Gastroesophageal sphincter (tissue), 4 donors: ENCODE data around the gene HDGFL2. TPM values are rescaled to one million over a fixed set of nuclear protein-coding genes. Genes with fewer than 3 reads are reported as not detected.

ENCODE experiments used
- ATAC-seq: fragments of 150-250 bp; one replicate; pipeline ENCODE4 v1.9.1; 2016; ENCODE audit warnings: mild to moderate bottlenecking, moderate library complexity
- H3K27ac ChIP-seq, 4 donors: fragments of 200-600 bp; sonication (generic) in 3 of 4; 1 replicate in 3 of 4; 2 replicates in 1 of 4; pipeline ENCODE4 v1.5.1; 2016 to 2019
- H3K27me3 ChIP-seq: fragments of 200-600 bp; sonication (generic); one replicate; pipeline ENCODE4 v1.5.1; 2019
- H3K36me3 ChIP-seq, 2 donors: fragments of 200-600 bp; sonication (generic); one replicate each; pipeline ENCODE4 v1.5.1; 2019; ENCODE audit warnings: control low read depth in 1 of 2
- H3K4me1 ChIP-seq, 3 donors: fragments of 200-600 bp; sonication (generic); 1 replicate in 2 of 3; 2 replicates in 1 of 3; pipeline ENCODE4 v1.5.1; 2016 to 2019; ENCODE audit warnings: control low read depth in 2 of 3
- H3K4me3 ChIP-seq, 2 donors: fragments of 200-600 bp; sonication (generic); one replicate each; pipeline ENCODE4 v1.5.1; 2019; ENCODE audit warnings: mild to moderate bottlenecking in 1 of 2, moderate library complexity in 1 of 2
- H3K9me3 ChIP-seq, 3 donors: fragments of 200-600 bp; sonication (generic); one replicate each; pipeline ENCODE4 v1.5.1; 2017 to 2019; ENCODE audit warnings: control low read depth in 2 of 3
- CTCF ChIP-seq, 4 experiments: fragments of 200-600 bp in 2 of 4; fragments of 450-650 bp in 2 of 4; sonication (generic) in 1 of 4; IDR thresholded peaks; one replicate each; pipeline ENCODE4 v1.5.1; 2017 to 2019; ENCODE audit warnings: antibody characterized with exemption in 4 of 4, mild to moderate bottlenecking in 2 of 4, moderate library complexity in 2 of 4
- EP300 ChIP-seq: sonication (generic); formaldehyde crosslinking; IDR thresholded peaks from one replicate; pipeline ENCODE4 v1.6.1; 2017; ENCODE audit warnings: antibody characterized with exemption, mild to moderate bottlenecking
- POLR2A ChIP-seq, 2 donors: fragments of 450-650 bp; IDR thresholded peaks; one replicate each; pipeline ENCODE4 v1.6.1; 2017; ENCODE audit warnings: antibody characterized with exemption in 2 of 2, mild to moderate bottlenecking in 2 of 2, moderate library complexity in 1 of 2
- POLR2AphosphoS5 ChIP-seq: sonication (generic); formaldehyde crosslinking; IDR thresholded peaks from one replicate; pipeline ENCODE4 v1.6.1; 2017; ENCODE audit warnings: antibody characterized with exemption
- WGBS, 2 donors: methylation state at CpG; one replicate each; pipeline ENCODE4 v1.1.5; 2018; ENCODE audit warnings: low coverage in 1 of 2; 5-methylcytosine and 5-hydroxymethylcytosine counted together
- total RNA-seq, 4 donors: library from RNA; depleted of rRNA; stranded (reverse); fragments of >200 nt; gene quantifications; one replicate each; pipeline ENCODE4 v1.1.0, GENCODE V29; 2016

HDGFL2 gene
- total RNA-seq, 4 donors from 2014 or later: 33.3 to 49.5 (median 36.2) TPM

GRCh38 chr19:4510435-4511255 is 38.5 kb downstream of the HDGFL2 start:
- Histone ChIP-seq H3K4me3 (no peak overlapping the region), H3K9me3 (no peaks in the 10 kb centered on the region), H3K27ac (no peak overlapping the region), H3K27me3 (no peaks in the 10 kb centered on the region), H3K4me1 (peaks cover 0 to 37% (median 0%) of the 10 kb centered on the region in 3 donors), H3K36me3 (peaks cover 0 to 72% of the 10 kb centered on the region in 2 donors)
- 20 to 78% methylated on average over 2 to 4 of the region's 37 CpGs for WGBS, 2 donors
- TF ChIP-seq POLR2A (IDR thresholded peaks at IDR 0.05) (no peak), POLR2AphosphoS5 (no peak), CTCF (IDR thresholded peaks at IDR 0.05) (no peak), EP300 (no peak)
- no peak for ATAC-seq

- no peaks in the 10 kb centered on the region for H3K9me3 ChIP-seq
- TF ChIP-seq EP300 (no peak), POLR2A (IDR thresholded peaks at IDR 0.05) (no peak), CTCF (IDR thresholded peaks at IDR 0.05) (no peak), POLR2AphosphoS5 (no peak)
- no peak overlapping the region for H3K4me3 ChIP-seq
- peaks cover 0 to 64% of the 10 kb centered on the region in 2 donors for H3K36me3 ChIP-seq
- H3K27ac ChIP-seq: no peak overlapping the region
- no peak for ATAC-seq
- H3K4me1 ChIP-seq: peaks cover 0 to 44% (median 0%) of the 10 kb centered on the region in 3 donors
- WGBS, 2 donors: 75 to 79% methylated on average over 11 to 18 of the region's 27 CpGs
- no peaks in the 10 kb centered on the region for H3K27me3 ChIP-seq
Observed at GRCh38 chr19:4511300-4512054, 39.4 kb downstream of the HDGFL2 start.

GRCh38 chr19:4512070-4512469 is 40.0 kb downstream of the HDGFL2 start:
- no peak for ATAC-seq
- Histone ChIP-seq H3K36me3 (peaks cover 0 to 59% of the 10 kb centered on the region in 2 donors), H3K27ac (no peak overlapping the region), H3K4me1 (peaks cover 0 to 44% (median 0%) of the 10 kb centered on the region in 3 donors), H3K4me3 (no peak overlapping the region), H3K9me3 (no peaks in the 10 kb centered on the region), H3K27me3 (no peaks in the 10 kb centered on the region)
- 86 to 100% methylated on average over 1 to 10 of the region's 17 CpGs for WGBS, 2 donors
- TF ChIP-seq CTCF (IDR thresholded peaks at IDR 0.05): no peak
- TF ChIP-seq POLR2AphosphoS5: no peak
- no peak for TF ChIP-seq POLR2A (IDR thresholded peaks at IDR 0.05)
- no peak for TF ChIP-seq EP300

- no CpG with 5 or more reads among the region's 17 CpGs for WGBS, 2 donors
- Histone ChIP-seq H3K27ac (no peak overlapping the region), H3K36me3 (peaks cover 0 to 47% of the 10 kb centered on the region in 2 donors), H3K27me3 (no peaks in the 10 kb centered on the region), H3K9me3 (no peaks in the 10 kb centered on the region), H3K4me3 (no peak overlapping the region), H3K4me1 (peaks cover 0 to 43% (median 0%) of the 10 kb centered on the region in 3 donors)
- ATAC-seq: no peak
- TF ChIP-seq POLR2A (IDR thresholded peaks at IDR 0.05) (no peak), EP300 (no peak), CTCF (IDR thresholded peaks at IDR 0.05) (no peak), POLR2AphosphoS5 (no peak)
Observed at GRCh38 chr19:4513248-4513647, 41.2 kb downstream of the HDGFL2 start.
